Brain pericyte (primary cell): ENCODE data around the gene FEN1.
A peak's percentile ranks its signal among the peaks of the same experiment; 100 is the strongest.

Experiments used
- DNase-seq: peaks from one replicate; pipeline ENCODE4 v3.0.0-alpha.2; 2012; ENCODE audit warnings: low read depth, low spot score

The FEN1 gene

GRCh38 chr11:61775106-61775505 lies 17.6 kb upstream of the FEN1 start:
- DNase-seq: no peak

GRCh38 chr11:61775606-61776554 lies 16.8 kb upstream of the FEN1 start:
- no peak for DNase-seq

GRCh38 chr11:61776561-61777075 lies 16.1 kb upstream of the FEN1 start:
- no peak for DNase-seq

- DNase-seq: no peak
Measured at GRCh38 chr11:61777234-61778090, 15.2 kb upstream of the FEN1 start.

GRCh38 chr11:61778357-61778886 lies 14.3 kb upstream of the FEN1 start:
- no peak for DNase-seq

GRCh38 chr11:61778920-61779650 lies 13.6 kb upstream of the FEN1 start:
- DNase-seq: no peak

GRCh38 chr11:61779666-61780525 lies 12.8 kb upstream of the FEN1 start:
- DNase-seq: no peak

- no peak for DNase-seq
Measured at GRCh38 chr11:61780581-61781162, 12.0 kb upstream of the FEN1 start.

- DNase-seq: no peak
Measured at GRCh38 chr11:61781585-61781984, 11.1 kb upstream of the FEN1 start.

GRCh38 chr11:61782299-61782698 lies 10.4 kb upstream of the FEN1 start:
- no peak for DNase-seq

- no peak for DNase-seq
Measured at GRCh38 chr11:61782841-61783240, 9.9 kb upstream of the FEN1 start.

- no peak for DNase-seq
Measured at GRCh38 chr11:61783717-61784505, 8.8 kb upstream of the FEN1 start.

- DNase-seq: no peak
Measured at GRCh38 chr11:61784506-61784805, 8.3 kb upstream of the FEN1 start.

GRCh38 chr11:61785837-61786402 lies 6.8 kb upstream of the FEN1 start:
- DNase-seq: no peak

- DNase-seq: no peak
Measured at GRCh38 chr11:61787928-61788491, 4.7 kb upstream of the FEN1 start.

- DNase-seq: peak; percentile 71
Measured at GRCh38 chr11:61791737-61792309, 888 bp upstream of the FEN1 start.

GRCh38 chr11:61793083-61793828 lies 545 bp downstream of the FEN1 start:
- no peak for DNase-seq

- no peak for DNase-seq
Measured at GRCh38 chr11:61793829-61794204, 1.1 kb downstream of the FEN1 start.
